Endothelial cell of umbilical vein (primary cell): ENCODE measurements around the gene ANKHD1. TPM values are rescaled to one million over a fixed set of nuclear protein-coding genes. Genes with fewer than 3 reads are reported as not detected.

Source experiments
- BruUV-seq: library from RNA; stranded (reverse); fragments of 400-500 nt; replicated peaks from 2 replicates; lab custom pipeline; 2021; lab: Mats Ljungman, UMichigan
- CTCF ChIA-PET: fragments of 300-600, 350-600 bp; sonication (Branson Sonifier 250); formaldehyde crosslinking; loops from one replicate; lab custom pipeline; 2021; ENCODE audit warnings: antibody characterized with exemption, inconsistent platforms; lab: Charles Lee
- POLR2A ChIA-PET: fragments of 300-600, 350-600 bp; sonication (Branson Sonifier 250); formaldehyde crosslinking; loops from one replicate; lab custom pipeline; 2021; ENCODE audit warnings: antibody characterized with exemption, inconsistent platforms; lab: Charles Lee
- DNase-seq: peaks from one replicate; pipeline ENCODE4 v3.0.0-alpha.2; 2011; ENCODE audit warnings: low read depth, low spot score
- FAIRE-seq: peaks from 2 replicates; lab custom pipeline; 2011; peaks lifted over from hg19 to GRCh38; lab: Jason Lieb, UNC
- H2AFZ ChIP-seq: 2 replicates; pipeline ENCODE4 v1.6.0; 2012; ENCODE audit warnings: low read depth, low read length, control low read depth, inconsistent platforms
- H3K27ac ChIP-seq: 2 replicates; pipeline ENCODE4 v1.5.1; 2011; ENCODE audit warnings: low read depth, mild to moderate bottlenecking, control low read depth, low read length, moderate library complexity; ENCODE audit not compliant: insufficient read depth
- H3K27me3 ChIP-seq, 2 experiments: 2 replicates each; pipeline versions ENCODE4 v1.6.0 to v1.6.1; 2011; ENCODE audit warnings: low read length in 2 of 2, mixed read lengths in 1 of 2; ENCODE audit not compliant: control insufficient read depth in 2 of 2, insufficient read depth in 2 of 2
- H3K36me3 ChIP-seq, 2 experiments: 2 replicates in 1 of 2; 3 replicates in 1 of 2; pipeline ENCODE4 v1.5.1; 2011; ENCODE audit warnings: low read length in 2 of 2, mild to moderate bottlenecking in 1 of 2, moderate library complexity in 1 of 2; ENCODE audit not compliant: control insufficient read depth in 2 of 2, insufficient read depth in 2 of 2; ENCODE audit errors: extremely low read depth in 1 of 2
- H3K4me1 ChIP-seq: 3 replicates; pipeline ENCODE4 v1.5.1; 2011; ENCODE audit warnings: mild to moderate bottlenecking, low read length; ENCODE audit not compliant: control insufficient read depth, insufficient read depth; ENCODE audit errors: extremely low read depth
- H3K4me2 ChIP-seq: 2 replicates; pipeline ENCODE4 v1.6.1; 2011; ENCODE audit warnings: low read length, control low read depth, mixed read lengths; ENCODE audit not compliant: insufficient read depth
- H3K4me3 ChIP-seq, 3 experiments: fragments of 200-600 bp in 1 of 3; sonication (generic), shearing (Covaris generic) in 1 of 3; replicated peaks in 1 of 3; 2 replicates each; pipeline ENCODE4 v1.5.1; 2011 to 2016; ENCODE audit warnings: control low read depth in 3 of 3, low read length in 3 of 3, mild to moderate bottlenecking in 2 of 3, inconsistent platforms in 1 of 3, low read depth in 1 of 3, moderate library complexity in 1 of 3; ENCODE audit not compliant: insufficient read depth in 1 of 3
- H3K79me2 ChIP-seq: 2 replicates; pipeline ENCODE4 v1.6.0; 2012; ENCODE audit warnings: low read length, inconsistent platforms; ENCODE audit not compliant: control insufficient read depth, insufficient read depth
- H3K9ac ChIP-seq: replicated peaks from 2 replicates; pipeline ENCODE3; 2011; ENCODE audit warnings: low read length, control low read depth; ENCODE audit not compliant: insufficient read depth; ENCODE audit errors: extremely low read depth
- H3K9me1 ChIP-seq: replicated peaks from 3 replicates; pipeline ENCODE4 v1.6.0; 2011; ENCODE audit warnings: mild to moderate bottlenecking, low read length; ENCODE audit not compliant: control insufficient read depth, insufficient read depth; ENCODE audit errors: extremely low read depth
- H3K9me3 ChIP-seq: replicated peaks from 2 replicates; pipeline ENCODE4 v1.5.1; 2012; ENCODE audit warnings: low read length, inconsistent platforms; ENCODE audit not compliant: control insufficient read depth, insufficient read depth
- H4K20me1 ChIP-seq: replicated peaks from 2 replicates; pipeline ENCODE3; 2011; ENCODE audit warnings: mild to moderate bottlenecking, low read length; ENCODE audit not compliant: control insufficient read depth, insufficient read depth; ENCODE audit errors: extremely low read depth
- EZH2 ChIP-seq: IDR thresholded peaks from 2 replicates; pipeline ENCODE4 v1.6.1; 2012; ENCODE audit warnings: borderline replicate concordance, low read depth, mild to moderate bottlenecking, moderate library complexity, low read length, inconsistent platforms; ENCODE audit not compliant: severe bottlenecking
- FOS ChIP-seq: IDR thresholded peaks from 2 replicates; pipeline ENCODE4 v1.6.1; 2011; ENCODE audit warnings: mild to moderate bottlenecking, low read length, moderate library complexity, borderline replicate concordance; ENCODE audit not compliant: insufficient read depth
- GATA2 ChIP-seq: IDR thresholded peaks from 2 replicates; pipeline ENCODE4 v1.7.0; 2011; ENCODE audit warnings: low read depth, mild to moderate bottlenecking, moderate library complexity, mixed read lengths, low read length; ENCODE audit not compliant: insufficient read length, insufficient read depth
- JUN ChIP-seq: IDR thresholded peaks from 2 replicates; pipeline ENCODE4 v1.6.1; 2011; ENCODE audit warnings: borderline replicate concordance, low read depth; ENCODE audit not compliant: insufficient read length, insufficient read depth
- POLR2A ChIP-seq: IDR thresholded peaks from 2 replicates; pipeline ENCODE4 v1.6.1; 2012; ENCODE audit warnings: low read depth, mild to moderate bottlenecking, control low read depth, low read length
- POLR2AphosphoS5 ChIP-seq: IDR thresholded peaks from 2 replicates; pipeline ENCODE4 v1.6.1; 2012; ENCODE audit warnings: low read depth, mild to moderate bottlenecking, control low read depth, low read length, moderate library complexity; ENCODE audit not compliant: insufficient read depth
- dilution Hi-C: fragments of 300-500 bp; cut with MboI; formaldehyde crosslinking; loops from one replicate; pipeline ENCODE4 v1.15.0; 2019; ENCODE audit warnings: low sequenced_read_pairs; ENCODE audit not compliant: extremely low pct_ligation_motif_present
- intact Hi-C: fragments of 100-400 bp; cut with micrococcal nuclease; formaldehyde crosslinking; loops from one replicate; pipeline ENCODE4 v1.10.0; 2022
- polyA plus RNA-seq, 4 experiments: library from polyadenylated mRNA; depleted of rRNA in 3 of 4; stranded (reverse) in 3 of 4; unstranded in 1 of 4; fragments of >200 nt; gene quantifications; 2 replicates each; pipeline versions ENCODE4 v1.2.1 to v1.2.3, GENCODE V29; 2011 to 2012; ENCODE audit warnings: missing spikeins in 1 of 4
- total RNA-seq: library from RNA; stranded (reverse); gene quantifications from 2 replicates; pipeline ENCODE4 v1.2.3, GENCODE V29; 2021
- TF ChIP-seq, protein P1 (sequence below): IDR thresholded peaks from 2 replicates; pipeline ENCODE4 v1.6.1; 2011; ENCODE audit not compliant: insufficient read depth, insufficient read length

The ANKHD1 gene
- total and polyA plus RNA-seq, 2 donors (not counting 3 experiments of a cell fraction or from before 2014, with no cell fraction given), result 56.1 to 87.0 TPM

GRCh38 chr5:140393738-140394137 is 7.9 kb upstream of the ANKHD1 start:
- no peak overlapping the region for H2AFZ ChIP-seq
- dilution Hi-C loops (no loop called here), intact Hi-C loops (no loop called here)
- BruUV-seq, result no TSS peak
- no peak overlapping the region for H3K27ac ChIP-seq
- DNase-seq (no peak), FAIRE-seq (no peak)
- H3K4me1 ChIP-seq, result no peaks in the 10 kb centered on the region
- POLR2A ChIA-PET, result no interaction called here
- no peaks in the 10 kb centered on the region for H3K36me3 ChIP-seq
- H3K4me3 ChIP-seq, result no peak overlapping the region
- no peak overlapping the region for H3K9ac ChIP-seq
- no peaks in the 10 kb centered on the region for H3K9me3 ChIP-seq
- no peaks in the 10 kb centered on the region for H3K79me2 ChIP-seq
- no peaks in the 10 kb centered on the region for H4K20me1 ChIP-seq
- H3K27me3 ChIP-seq, result no peaks in the 10 kb centered on the region
- no peak for TF ChIP-seq POLR2AphosphoS5
- no peak overlapping the region for H3K4me2 ChIP-seq
- CTCF ChIA-PET, result interaction anchor here (0.6 to 2.3 kb wide), 6 partner anchors 21 to 213 kb away, joined by 3 to 14 read pairs (median 3); no protein-coding TSS in a partner anchor
- H3K9me1 ChIP-seq, result no peaks in the 10 kb centered on the region

DNA sequence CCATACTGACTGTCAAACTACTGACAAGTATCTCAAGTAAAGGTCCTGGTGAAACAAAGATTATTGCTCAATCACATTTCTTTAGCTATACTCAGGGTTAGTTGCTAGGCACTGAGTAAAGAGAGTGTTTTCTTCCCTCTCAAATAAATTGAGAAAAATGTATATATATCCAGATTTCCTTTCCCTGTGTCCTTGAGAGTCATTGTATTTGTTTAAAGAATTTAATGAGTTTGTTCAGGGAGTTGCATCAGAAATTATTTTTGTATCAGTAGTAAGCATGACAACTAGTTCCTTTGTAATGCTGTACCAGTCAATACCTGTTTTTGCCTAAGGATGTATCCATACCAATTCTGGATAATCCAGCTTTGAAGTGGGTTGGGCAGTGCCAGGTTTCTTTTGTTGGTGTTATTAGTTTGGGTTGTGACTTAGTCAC is 3.2 kb upstream of the ANKHD1 start:
- dilution Hi-C loops, result no loop called here
- DNase-seq, result no peak

More for the DNA sequence above, 3.2 kb upstream of the ANKHD1 start:
- BruUV-seq, result no TSS peak
- H3K27ac ChIP-seq, result no peak overlapping the region
- ChIA-PET POLR2A (no interaction called here), CTCF (no interaction called here)
- no peak overlapping the region for H2AFZ ChIP-seq
- peaks cover 16% of the 10 kb centered on the region for H3K79me2 ChIP-seq
- H3K9me1 ChIP-seq, result no peaks in the 10 kb centered on the region
- H3K4me2 ChIP-seq, result no peak overlapping the region
- no peaks in the 10 kb centered on the region for H3K36me3 ChIP-seq
- intact Hi-C loops, result no loop called here
- no peak overlapping the region for H3K9ac ChIP-seq
- TF ChIP-seq, protein P1, sequence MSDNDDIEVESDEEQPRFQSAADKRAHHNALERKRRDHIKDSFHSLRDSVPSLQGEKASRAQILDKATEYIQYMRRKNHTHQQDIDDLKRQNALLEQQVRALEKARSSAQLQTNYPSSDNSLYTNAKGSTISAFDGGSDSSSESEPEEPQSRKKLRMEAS, result no peak
- no peak for TF ChIP-seq GATA2
- TF ChIP-seq FOS, result no peak
- no peak for TF ChIP-seq JUN
- TF ChIP-seq EZH2, result no peak
- no peak for TF ChIP-seq POLR2A
- no peak for TF ChIP-seq POLR2AphosphoS5
- H3K9me3 ChIP-seq, result no peaks in the 10 kb centered on the region
- no peaks in the 10 kb centered on the region for H3K27me3 ChIP-seq
- H3K4me3 ChIP-seq, result no peak overlapping the region
- FAIRE-seq, result no peak
- H4K20me1 ChIP-seq, result peaks cover 2% of the 10 kb centered on the region
- H3K4me1 ChIP-seq, result peaks cover 8% of the 10 kb centered on the region
